Stomach smooth muscle (tissue), 2 donors: ENCODE results near the gene CATSPERD.

ENCODE experiments used
- H3K27ac ChIP-seq: one replicate; pipeline ENCODE4 v1.7.0; 2013; ENCODE audit warnings: mild to moderate bottlenecking, low read length, inconsistent platforms
- H3K27me3 ChIP-seq, 2 donors: one replicate each; pipeline ENCODE4 v1.7.0; 2013; ENCODE audit warnings: low read length in 2 of 2; ENCODE audit not compliant: insufficient read depth in 2 of 2, control insufficient read depth in 1 of 2
- H3K36me3 ChIP-seq, 2 donors: one replicate each; pipeline ENCODE4 v1.7.0; 2013; ENCODE audit warnings: low read length in 2 of 2; ENCODE audit not compliant: control insufficient read depth in 2 of 2, insufficient read depth in 2 of 2
- H3K4me1 ChIP-seq: one replicate; pipeline ENCODE4 v1.7.0; 2013; ENCODE audit warnings: low read length; ENCODE audit not compliant: control insufficient read depth, insufficient read depth
- H3K4me3 ChIP-seq, 2 donors: one replicate each; pipeline ENCODE4 v1.7.0; 2013; ENCODE audit warnings: low read length in 2 of 2
- H3K9ac ChIP-seq, 2 donors: one replicate each; pipeline ENCODE4 v1.7.0; 2013; ENCODE audit warnings: low read length in 2 of 2, mild to moderate bottlenecking in 1 of 2
- H3K9me3 ChIP-seq, 2 donors: one replicate each; pipeline ENCODE4 v1.7.0; 2013; ENCODE audit warnings: low read length in 2 of 2; ENCODE audit not compliant: control insufficient read depth in 2 of 2
- donor health status: healthy.
- donor health status: Pancreatic carcinoma.

Gene CATSPERD

DNA sequence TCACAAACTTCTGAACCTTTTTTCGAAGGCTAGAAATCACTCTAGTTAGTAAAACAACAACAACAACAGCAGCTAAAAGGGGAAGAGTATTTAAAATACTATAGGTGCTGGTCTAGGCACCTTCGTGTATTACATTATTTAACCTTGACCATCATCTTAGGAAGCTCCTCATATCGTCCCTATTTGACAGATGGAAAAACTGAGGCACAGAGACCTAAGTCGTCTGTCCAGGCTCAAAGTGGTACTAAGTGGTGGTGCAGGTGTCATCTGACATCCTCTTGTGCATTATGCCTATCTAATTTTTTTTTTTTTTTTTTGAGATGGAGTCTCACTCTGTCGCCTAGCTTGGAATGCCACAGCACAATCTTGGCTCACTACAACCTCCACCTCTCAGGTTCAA, 29.1 kb downstream of the CATSPERD start:
- Histone ChIP-seq H3K27ac (no peak overlapping the region), H3K4me3 (no peak overlapping the region), H3K27me3 (peaks cover 3 to 4% of the 10 kb centered on the region in 2 donors), H3K9ac (no peak overlapping the region), H3K9me3 (no peaks in the 10 kb centered on the region), H3K4me1 (no peaks in the 10 kb centered on the region), H3K36me3 (no peaks in the 10 kb centered on the region)

DNA sequence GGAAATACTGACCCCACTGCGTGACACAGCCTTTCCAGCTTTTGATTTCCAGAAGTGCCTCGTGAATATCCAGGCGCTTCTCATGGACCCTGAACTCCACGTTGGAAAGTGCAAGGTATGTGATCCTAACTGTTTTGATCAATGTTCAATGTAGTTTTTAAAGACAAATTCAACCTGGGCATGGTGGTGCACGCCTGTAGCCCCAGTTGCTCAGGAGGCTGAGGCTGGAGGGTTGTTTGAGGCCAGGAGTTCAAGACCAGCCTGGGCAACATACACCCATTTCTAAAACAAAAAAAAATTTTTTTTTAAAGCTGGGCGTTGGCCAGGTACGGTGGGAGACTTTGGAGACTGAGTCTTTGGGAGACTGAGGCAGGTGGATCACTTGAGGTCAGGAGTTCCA, 31.3 kb downstream of the CATSPERD start:
- no peak overlapping the region for H3K9ac ChIP-seq
- no peaks in the 10 kb centered on the region for H3K4me1 ChIP-seq
- no peak overlapping the region for H3K27ac ChIP-seq
- H3K36me3 ChIP-seq = no peaks in the 10 kb centered on the region
- peaks cover 3 to 4% of the 10 kb centered on the region in 2 donors for H3K27me3 ChIP-seq
- H3K4me3 ChIP-seq = no peak overlapping the region
- H3K9me3 ChIP-seq = no peaks in the 10 kb centered on the region

DNA sequence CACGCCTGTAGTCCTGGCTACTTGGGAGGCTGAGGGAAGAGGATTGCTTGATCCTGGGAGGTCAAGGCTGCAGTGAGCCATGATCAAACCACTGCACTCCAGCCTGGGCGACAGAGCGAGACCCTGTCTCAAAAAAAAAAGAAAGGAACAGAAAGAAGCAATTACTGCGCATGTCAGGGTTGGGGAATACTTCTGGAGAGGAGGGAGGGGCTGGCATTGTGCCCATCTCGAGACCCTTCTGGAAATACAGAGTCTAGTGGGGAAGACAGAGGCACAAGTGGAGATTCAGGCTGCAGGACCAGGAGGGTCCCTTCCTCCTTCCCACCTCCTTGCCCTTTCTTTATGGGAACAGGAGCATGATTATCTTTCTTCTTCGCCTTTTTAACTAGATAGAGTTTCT, 33.3 kb downstream of the CATSPERD start:
- peaks cover 3 to 9% of the 10 kb centered on the region in 2 donors for H3K27me3 ChIP-seq
- no peaks in the 10 kb centered on the region for H3K36me3 ChIP-seq
- H3K9ac ChIP-seq = no peak overlapping the region
- H3K27ac ChIP-seq = no peak overlapping the region
- no peaks in the 10 kb centered on the region for H3K9me3 ChIP-seq
- H3K4me3 ChIP-seq = no peak overlapping the region
- H3K4me1 ChIP-seq = no peaks in the 10 kb centered on the region

DNA sequence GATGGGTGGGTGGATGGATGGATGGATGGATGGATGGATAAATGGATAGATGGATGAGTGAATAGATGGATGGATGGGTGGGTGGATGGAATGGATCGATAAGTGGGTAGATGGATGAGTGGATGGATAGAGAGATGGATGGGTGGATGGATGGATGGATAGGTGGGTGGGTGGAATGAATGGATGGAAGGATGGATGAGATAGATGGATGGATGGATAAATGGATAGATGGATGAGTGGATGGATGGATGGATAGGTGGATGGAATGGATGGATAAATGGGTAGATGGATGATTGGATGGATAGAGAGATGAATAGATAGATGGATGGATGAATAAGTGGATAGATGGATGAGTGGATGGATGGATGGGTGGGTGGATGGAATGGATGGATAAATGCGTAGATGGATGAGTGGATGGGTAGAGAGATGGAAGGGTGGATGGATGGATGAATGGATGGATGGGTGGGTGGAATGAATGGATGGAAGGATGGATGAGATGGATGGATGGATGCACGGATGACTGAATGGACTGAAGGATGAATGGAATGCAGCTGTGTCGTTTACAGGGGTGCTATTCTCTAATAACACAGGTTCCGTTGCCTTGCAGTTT, 42.3 kb downstream of the CATSPERD start:
- Histone ChIP-seq H3K36me3 (no peaks in the 10 kb centered on the region), H3K4me3 (no peak overlapping the region), H3K4me1 (no peaks in the 10 kb centered on the region), H3K9ac (no peak overlapping the region), H3K27me3 (peaks cover 0 to 4% of the 10 kb centered on the region in 2 donors), H3K27ac (no peak overlapping the region), H3K9me3 (peaks cover 0 to 3% of the 10 kb centered on the region in 2 donors)

DNA sequence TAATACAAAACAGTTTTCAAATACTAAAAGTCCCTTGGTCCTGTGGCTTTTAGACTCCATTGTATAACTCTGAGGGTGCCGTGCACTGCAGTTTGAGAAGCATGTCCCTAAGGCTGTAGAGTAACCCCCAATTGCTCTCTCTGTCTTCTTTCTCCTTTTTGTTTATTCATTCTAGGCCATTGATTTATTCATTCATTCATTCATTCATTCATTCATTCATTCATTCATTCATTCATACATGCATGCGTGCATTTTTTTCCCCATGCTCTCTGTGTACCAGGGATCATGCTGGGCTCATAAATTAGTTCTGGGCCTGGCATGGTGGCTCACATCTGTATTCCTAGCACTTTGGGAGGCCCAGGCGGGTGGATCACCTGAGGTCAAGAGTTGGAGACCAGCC, 44.8 kb downstream of the CATSPERD start:
- Histone ChIP-seq H3K27me3 (no peaks in the 10 kb centered on the region), H3K27ac (no peak overlapping the region), H3K9me3 (peaks cover 0 to 3% of the 10 kb centered on the region in 2 donors), H3K4me1 (no peaks in the 10 kb centered on the region), H3K9ac (no peak overlapping the region), H3K36me3 (no peaks in the 10 kb centered on the region), H3K4me3 (no peak overlapping the region)

DNA sequence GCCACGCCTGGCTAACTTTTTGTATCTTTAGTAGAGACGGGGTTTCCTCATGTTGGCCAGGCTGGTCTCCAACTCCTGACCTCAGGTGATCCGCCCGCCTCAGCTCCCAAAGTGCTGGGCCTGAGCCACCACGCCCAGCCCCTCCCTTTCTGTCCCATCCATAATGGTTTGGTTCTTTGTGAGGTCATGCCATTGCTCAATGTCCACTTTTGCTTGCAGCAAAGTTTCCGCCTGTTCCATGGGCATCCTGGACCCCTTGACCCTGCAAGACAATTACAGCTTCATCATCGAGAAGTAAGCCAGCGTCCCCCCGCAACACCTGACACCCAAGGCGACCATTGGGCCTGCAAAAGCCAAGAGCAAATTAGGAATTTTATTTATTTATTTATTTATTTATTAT, 47.5 kb downstream of the CATSPERD start:
- Histone ChIP-seq H3K4me1 (no peaks in the 10 kb centered on the region), H3K9me3 (peaks cover 0 to 2% of the 10 kb centered on the region in 2 donors), H3K4me3 (no peak overlapping the region), H3K27me3 (peaks cover 0 to 2% of the 10 kb centered on the region in 2 donors), H3K27ac (no peak overlapping the region), H3K9ac (no peak overlapping the region), H3K36me3 (no peaks in the 10 kb centered on the region)

DNA sequence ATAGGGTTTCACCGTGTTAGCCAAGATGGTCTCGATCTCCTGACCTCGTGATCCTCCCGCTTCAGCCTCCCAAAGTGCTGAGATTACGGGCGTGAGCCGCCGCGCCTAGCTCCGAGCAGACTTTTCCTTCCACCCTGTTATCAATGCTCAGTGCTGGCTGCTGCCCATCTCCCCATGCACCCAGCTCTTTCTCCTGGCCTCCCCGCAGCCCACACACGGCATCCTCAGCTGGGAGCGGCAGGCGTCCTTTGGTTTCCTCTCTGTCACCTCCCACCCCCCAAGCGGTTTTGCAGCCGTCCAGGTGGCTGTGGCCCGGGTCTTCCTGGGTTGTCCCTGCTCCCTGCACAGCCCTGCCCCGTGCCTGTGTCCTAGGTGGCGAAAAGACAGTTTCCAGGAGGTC, 52.0 kb downstream of the CATSPERD start:
- H3K4me1 ChIP-seq = no peaks in the 10 kb centered on the region
- no peak overlapping the region for H3K27ac ChIP-seq
- H3K36me3 ChIP-seq = no peaks in the 10 kb centered on the region
- H3K27me3 ChIP-seq = peaks cover 0 to 2% of the 10 kb centered on the region in 2 donors
- H3K4me3 ChIP-seq = no peak overlapping the region
- no peaks in the 10 kb centered on the region for H3K9me3 ChIP-seq
- no peak overlapping the region for H3K9ac ChIP-seq

DNA sequence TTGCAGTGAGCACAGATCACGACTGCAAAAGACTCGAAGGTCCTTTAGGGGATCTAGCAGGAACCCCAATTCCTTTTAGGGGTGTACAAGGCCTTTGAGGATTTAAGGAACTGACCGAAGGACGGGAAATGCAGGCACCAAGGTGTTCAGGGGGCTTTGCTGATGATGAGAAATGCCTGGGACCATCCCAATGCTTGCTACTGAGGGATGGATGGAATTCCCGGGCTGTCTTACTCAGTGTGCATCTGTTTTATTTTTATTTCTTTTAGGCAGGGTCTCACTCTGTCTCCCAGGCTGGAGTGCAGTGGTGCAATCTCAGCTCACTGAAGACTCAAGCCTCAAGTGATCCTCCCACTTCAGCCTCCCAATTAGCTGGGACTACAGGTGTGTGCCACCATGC, 52.8 kb downstream of the CATSPERD start:
- Histone ChIP-seq H3K9ac (no peak overlapping the region), H3K36me3 (no peaks in the 10 kb centered on the region), H3K9me3 (no peaks in the 10 kb centered on the region), H3K27me3 (peaks cover 0 to 2% of the 10 kb centered on the region in 2 donors), H3K4me1 (no peaks in the 10 kb centered on the region), H3K27ac (no peak overlapping the region), H3K4me3 (no peak overlapping the region)

DNA sequence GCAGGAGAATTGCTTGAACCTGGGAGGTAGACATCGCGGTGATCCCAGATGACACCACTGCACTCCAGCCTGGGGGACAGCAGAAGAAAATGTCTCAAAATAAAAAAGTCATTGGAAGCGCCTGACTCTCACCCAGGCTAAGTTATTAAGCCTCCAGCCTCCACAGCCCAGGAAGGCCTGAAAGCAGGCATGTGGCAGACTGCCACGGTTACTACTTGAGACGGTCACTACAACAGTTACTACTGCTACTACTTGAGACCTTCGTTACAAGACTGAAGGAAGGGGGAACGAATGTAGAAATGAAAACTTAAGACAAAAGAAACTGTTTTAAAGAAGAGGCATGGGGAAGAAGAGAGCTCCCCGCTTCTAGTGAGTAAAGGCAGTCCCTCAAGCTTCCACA, 54.5 kb downstream of the CATSPERD start:
- no peak overlapping the region for H3K27ac ChIP-seq

DNA sequence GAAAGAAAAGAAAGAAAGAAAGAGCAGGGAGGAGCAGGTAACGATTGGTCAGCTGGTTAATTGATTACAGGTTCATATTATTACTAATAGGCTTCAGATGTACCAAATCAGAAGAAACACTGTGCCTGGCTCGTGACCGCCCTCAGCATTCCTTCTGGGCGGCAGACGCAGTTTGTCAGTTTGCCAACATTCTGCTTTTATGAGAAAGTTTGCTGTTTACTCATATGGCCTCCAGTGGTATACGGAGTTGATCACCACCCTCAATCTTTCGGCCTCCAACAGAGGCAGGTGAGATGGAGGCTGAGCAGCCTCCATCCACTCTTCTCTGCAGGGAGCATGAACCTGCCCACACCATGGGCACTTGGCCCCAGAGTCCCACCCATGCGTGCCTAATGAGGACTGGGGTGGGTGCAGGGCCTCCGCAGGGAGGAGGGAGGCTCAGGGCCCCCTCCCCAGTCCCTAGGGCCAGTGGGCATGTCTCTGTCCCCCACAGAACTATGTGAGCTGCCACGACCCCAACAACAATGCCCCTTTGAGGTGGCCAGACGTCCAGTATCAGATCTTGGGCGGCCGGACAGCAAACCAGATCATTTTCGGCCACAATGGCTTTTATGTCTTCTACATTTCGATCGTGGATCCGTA, 55.4 kb downstream of the CATSPERD start:
- Histone ChIP-seq H3K27ac (no peak overlapping the region), H3K27me3 (peaks cover 0 to 2% of the 10 kb centered on the region in 2 donors), H3K4me3 (no peak overlapping the region), H3K36me3 (no peaks in the 10 kb centered on the region), H3K4me1 (no peaks in the 10 kb centered on the region), H3K9me3 (no peaks in the 10 kb centered on the region), H3K9ac (no peak overlapping the region)

More for the DNA sequence above, 54.5 kb downstream of the CATSPERD start:
- no peaks in the 10 kb centered on the region for H3K4me1 ChIP-seq
- no peak overlapping the region for H3K9ac ChIP-seq
- H3K4me3 ChIP-seq = no peak overlapping the region
- peaks cover 0 to 2% of the 10 kb centered on the region in 2 donors for H3K27me3 ChIP-seq
- no peaks in the 10 kb centered on the region for H3K36me3 ChIP-seq
- no peaks in the 10 kb centered on the region for H3K9me3 ChIP-seq

DNA sequence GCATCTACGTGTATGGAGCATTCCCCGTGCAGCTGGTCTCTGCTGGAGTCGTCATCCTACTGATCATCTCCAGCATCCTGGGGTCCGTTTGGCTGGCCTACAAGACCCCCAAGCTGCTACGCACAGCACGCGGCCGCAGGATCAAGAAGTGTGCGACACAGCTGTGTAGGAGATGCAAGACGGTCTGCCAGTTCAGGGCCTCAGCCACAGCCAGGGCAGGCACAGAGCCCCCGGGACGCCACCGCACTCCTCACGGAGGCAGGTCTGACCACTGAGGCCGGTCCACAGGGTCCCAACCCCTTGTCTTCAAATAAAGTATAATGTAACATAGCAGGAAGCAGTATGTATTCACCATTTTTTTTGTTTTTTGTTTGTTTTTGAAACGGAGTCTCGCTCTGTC, 58.0 kb downstream of the CATSPERD start:
- Histone ChIP-seq H3K27me3 (no peaks in the 10 kb centered on the region), H3K36me3 (no peaks in the 10 kb centered on the region), H3K9me3 (no peaks in the 10 kb centered on the region), H3K4me3 (no peak overlapping the region), H3K27ac (no peak overlapping the region), H3K9ac (no peak overlapping the region), H3K4me1 (no peaks in the 10 kb centered on the region)
